ENCODE data around the gene KMO.

KMO gene

GRCh38 chr1:241536969-241537368 lies 4.8 kb downstream of the KMO start:
- Histone ChIP-seq H3K36me3 (ENCODE audit: insufficient read depth, insufficient read length, low read length) (no peaks in the 10 kb centered on the region), H3K4me1 (ENCODE audit: insufficient read depth, insufficient read length) (no peaks in the 10 kb centered on the region), H3K27me3 (ENCODE audit: insufficient read depth, insufficient read length) (no peaks in the 10 kb centered on the region), H3K4me3 (ENCODE audit: insufficient read length, low read depth) (no peak overlapping the region), H3K9ac (ENCODE audit: insufficient read length, low read depth) (no peak overlapping the region), H3K9me3 (ENCODE audit: insufficient read depth, low read length) (no peaks in the 10 kb centered on the region)
- TF ChIP-seq SUZ12 (IDR thresholded peaks at IDR 0.05; ENCODE audit: extremely low read depth, insufficient read depth, insufficient read length) (no peak), YY1 (IDR thresholded peaks at IDR 0.05; ENCODE audit: insufficient read depth, insufficient read length) (no peak), ZNF274 (IDR thresholded peaks at IDR 0.05; ENCODE audit: low read depth, low read length) (no peak)
- DNase-seq (ENCODE audit: low read depth, low spot score): no peak

GRCh38 chr1:241542199-241542907 lies 10.2 kb downstream of the KMO start:
- H3K27me3 ChIP-seq (ENCODE audit: insufficient read depth, insufficient read length): no peaks in the 10 kb centered on the region
- H3K9me3 ChIP-seq (ENCODE audit: insufficient read depth, low read length): no peaks in the 10 kb centered on the region
- H3K4me3 ChIP-seq (ENCODE audit: insufficient read length, low read depth): no peak overlapping the region
- H3K4me1 ChIP-seq (ENCODE audit: insufficient read depth, insufficient read length): no peaks in the 10 kb centered on the region
- no peak overlapping the region for H3K9ac ChIP-seq (ENCODE audit: insufficient read length, low read depth)
- no peaks in the 10 kb centered on the region for H3K36me3 ChIP-seq (ENCODE audit: insufficient read depth, insufficient read length, low read length)
- DNase-seq (ENCODE audit: low read depth, low spot score): no peak
- no peak for TF ChIP-seq ZNF274 (IDR thresholded peaks at IDR 0.05; ENCODE audit: low read depth, low read length)
- no peak for TF ChIP-seq SUZ12 (IDR thresholded peaks at IDR 0.05; ENCODE audit: extremely low read depth, insufficient read depth, insufficient read length)

- Histone ChIP-seq H3K9me3 (ENCODE audit: insufficient read depth, low read length) (no peaks in the 10 kb centered on the region), H3K4me1 (ENCODE audit: insufficient read depth, insufficient read length) (no peaks in the 10 kb centered on the region), H3K9ac (ENCODE audit: insufficient read length, low read depth) (no peak overlapping the region), H3K36me3 (ENCODE audit: insufficient read depth, insufficient read length, low read length) (no peaks in the 10 kb centered on the region), H3K27me3 (ENCODE audit: insufficient read depth, insufficient read length) (no peaks in the 10 kb centered on the region), H3K4me3 (ENCODE audit: insufficient read length, low read depth) (no peak overlapping the region)
- TF ChIP-seq SUZ12 (IDR thresholded peaks at IDR 0.05; ENCODE audit: extremely low read depth, insufficient read depth, insufficient read length) (no peak), ZNF274 (IDR thresholded peaks at IDR 0.05; ENCODE audit: low read depth, low read length) (no peak), YY1 (IDR thresholded peaks at IDR 0.05; ENCODE audit: insufficient read depth, insufficient read length) (no peak)
- no peak for DNase-seq (ENCODE audit: low read depth, low spot score)
These were observed 15.8 kb downstream of the KMO start for GRCh38 chr1:241548008-241548407.

GRCh38 chr1:241550318-241550717 lies 18.1 kb downstream of the KMO start:
- H3K4me1 ChIP-seq (ENCODE audit: insufficient read depth, insufficient read length): no peaks in the 10 kb centered on the region
- no peaks in the 10 kb centered on the region for H3K27me3 ChIP-seq (ENCODE audit: insufficient read depth, insufficient read length)
- TF ChIP-seq ZNF274 (IDR thresholded peaks at IDR 0.05; ENCODE audit: low read depth, low read length) (no peak), SUZ12 (IDR thresholded peaks at IDR 0.05; ENCODE audit: extremely low read depth, insufficient read depth, insufficient read length) (no peak), YY1 (IDR thresholded peaks at IDR 0.05; ENCODE audit: insufficient read depth, insufficient read length) (no peak)
- H3K36me3 ChIP-seq (ENCODE audit: insufficient read depth, insufficient read length, low read length): no peaks in the 10 kb centered on the region
- no peak for DNase-seq (ENCODE audit: low read depth, low spot score)
- no peak overlapping the region for H3K9ac ChIP-seq (ENCODE audit: insufficient read length, low read depth)
- no peak overlapping the region for H3K4me3 ChIP-seq (ENCODE audit: insufficient read length, low read depth)
- H3K9me3 ChIP-seq (ENCODE audit: insufficient read depth, low read length): no peaks in the 10 kb centered on the region

- no peak for DNase-seq (ENCODE audit: low read depth, low spot score)
- Histone ChIP-seq H3K9me3 (ENCODE audit: insufficient read depth, low read length) (no peaks in the 10 kb centered on the region), H3K27me3 (ENCODE audit: insufficient read depth, insufficient read length) (no peaks in the 10 kb centered on the region), H3K4me3 (ENCODE audit: insufficient read length, low read depth) (no peak overlapping the region), H3K4me1 (ENCODE audit: insufficient read depth, insufficient read length) (no peaks in the 10 kb centered on the region), H3K36me3 (ENCODE audit: insufficient read depth, insufficient read length, low read length) (no peaks in the 10 kb centered on the region), H3K9ac (ENCODE audit: insufficient read length, low read depth) (no peak overlapping the region)
- no peak for TF ChIP-seq SUZ12 (IDR thresholded peaks at IDR 0.05; ENCODE audit: extremely low read depth, insufficient read depth, insufficient read length)
- no peak for TF ChIP-seq YY1 (IDR thresholded peaks at IDR 0.05; ENCODE audit: insufficient read depth, insufficient read length)
- TF ChIP-seq ZNF274 (IDR thresholded peaks at IDR 0.05; ENCODE audit: low read depth, low read length): no peak
These were observed 19.8 kb downstream of the KMO start for GRCh38 chr1:241551759-241552638.

- Histone ChIP-seq H3K4me3 (ENCODE audit: insufficient read length, low read depth) (no peak overlapping the region), H3K4me1 (ENCODE audit: insufficient read depth, insufficient read length) (no peaks in the 10 kb centered on the region), H3K36me3 (ENCODE audit: insufficient read depth, insufficient read length, low read length) (no peaks in the 10 kb centered on the region), H3K27me3 (ENCODE audit: insufficient read depth, insufficient read length) (no peaks in the 10 kb centered on the region), H3K9me3 (ENCODE audit: insufficient read depth, low read length) (no peaks in the 10 kb centered on the region), H3K9ac (ENCODE audit: insufficient read length, low read depth) (no peak overlapping the region)
- no peak for TF ChIP-seq SUZ12 (IDR thresholded peaks at IDR 0.05; ENCODE audit: extremely low read depth, insufficient read depth, insufficient read length)
- TF ChIP-seq YY1 (IDR thresholded peaks at IDR 0.05; ENCODE audit: insufficient read depth, insufficient read length): no peak
- no peak for TF ChIP-seq ZNF274 (IDR thresholded peaks at IDR 0.05; ENCODE audit: low read depth, low read length)
- no peak for DNase-seq (ENCODE audit: low read depth, low spot score)
These were observed 21.9 kb downstream of the KMO start for GRCh38 chr1:241553886-241554592.

- TF ChIP-seq ZNF274 (IDR thresholded peaks at IDR 0.05; ENCODE audit: low read depth, low read length): no peak
- TF ChIP-seq YY1 (IDR thresholded peaks at IDR 0.05; ENCODE audit: insufficient read depth, insufficient read length): no peak
- no peak for TF ChIP-seq SUZ12 (IDR thresholded peaks at IDR 0.05; ENCODE audit: extremely low read depth, insufficient read depth, insufficient read length)
- Histone ChIP-seq H3K27me3 (ENCODE audit: insufficient read depth, insufficient read length) (no peaks in the 10 kb centered on the region), H3K4me3 (ENCODE audit: insufficient read length, low read depth) (no peak overlapping the region), H3K36me3 (ENCODE audit: insufficient read depth, insufficient read length, low read length) (no peaks in the 10 kb centered on the region), H3K4me1 (ENCODE audit: insufficient read depth, insufficient read length) (no peaks in the 10 kb centered on the region), H3K9ac (ENCODE audit: insufficient read length, low read depth) (no peak overlapping the region), H3K9me3 (ENCODE audit: insufficient read depth, low read length) (no peaks in the 10 kb centered on the region)
- no peak for DNase-seq (ENCODE audit: low read depth, low spot score)
These were observed 23.3 kb downstream of the KMO start for GRCh38 chr1:241555526-241555925.

All from NT2/D1 (cell line).